HL-60 (cell line): ENCODE results near the gene CNIH2.

ENCODE experiments used
- DNase-seq, 2 experiments: peaks; one replicate each; pipeline ENCODE4 v3.0.0-alpha.2; 2010 to 2020; ENCODE audit warnings: low read depth in 1 of 2, low spot score in 1 of 2
- H3K27ac ChIP-seq: fragments of 250-450 bp; sonication (Bioruptor Pico); replicated peaks from 2 replicates; pipeline ENCODE4 v1.5.1; 2020; ENCODE audit warnings: mild to moderate bottlenecking, moderate library complexity
- H3K27me3 ChIP-seq: fragments of 250-450 bp; sonication (Bioruptor Pico); 2 replicates; pipeline ENCODE4 v1.5.1; 2021; ENCODE audit warnings: mild to moderate bottlenecking, moderate library complexity; ENCODE audit not compliant: insufficient read depth, poor library complexity, severe bottlenecking
- H3K4me3 ChIP-seq: replicated peaks from 2 replicates; pipeline ENCODE4 v1.5.1; 2011; ENCODE audit warnings: mild to moderate bottlenecking, control low read depth, low read length; ENCODE audit not compliant: insufficient read depth
- GABPA ChIP-seq: IDR thresholded peaks from 2 replicates; pipeline ENCODE4 v1.6.1; 2012; ENCODE audit warnings: low read depth
- POLR2AphosphoS5 ChIP-seq: IDR thresholded peaks from 2 replicates; pipeline ENCODE4 v1.6.1; 2012; ENCODE audit warnings: low read depth
- SPI1 ChIP-seq: IDR thresholded peaks from 2 replicates; pipeline ENCODE4 v1.6.1; 2012; ENCODE audit warnings: low read depth, mild to moderate bottlenecking, borderline replicate concordance
- TF ChIP-seq, protein P1 (sequence below): IDR thresholded peaks from 2 replicates; pipeline ENCODE4 v1.6.1; 2012; ENCODE audit warnings: low read depth; ENCODE audit not compliant: insufficient replicate concordance
- TF ChIP-seq, protein P2 (sequence below): IDR thresholded peaks from one replicate; pipeline ENCODE4 v1.5.1; 2011; ENCODE audit warnings: low read length, control low read depth, inconsistent platforms; ENCODE audit not compliant: insufficient read depth

CNIH2 gene

DNA sequence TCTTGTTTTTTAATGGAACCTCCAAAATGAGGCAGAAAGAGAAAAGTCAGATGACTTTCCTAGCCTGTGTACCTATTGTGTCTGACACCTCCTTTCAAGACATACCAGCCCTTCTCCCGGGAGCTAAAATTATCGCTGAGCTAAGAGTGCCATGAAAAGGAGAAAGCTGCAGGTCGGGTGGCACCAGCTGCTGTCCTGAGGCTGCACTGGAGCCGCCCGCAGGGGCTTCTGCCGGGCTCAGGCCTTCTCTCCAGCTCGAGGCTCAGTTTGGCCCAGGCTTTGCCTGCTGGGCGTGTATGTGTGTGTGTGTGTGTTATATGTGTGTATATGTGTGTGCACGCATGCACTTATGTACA lies 37.2 kb upstream of the CNIH2 start:
- no peak for TF ChIP-seq GABPA
- TF ChIP-seq POLR2AphosphoS5, result no peak
- TF ChIP-seq, protein P1, sequence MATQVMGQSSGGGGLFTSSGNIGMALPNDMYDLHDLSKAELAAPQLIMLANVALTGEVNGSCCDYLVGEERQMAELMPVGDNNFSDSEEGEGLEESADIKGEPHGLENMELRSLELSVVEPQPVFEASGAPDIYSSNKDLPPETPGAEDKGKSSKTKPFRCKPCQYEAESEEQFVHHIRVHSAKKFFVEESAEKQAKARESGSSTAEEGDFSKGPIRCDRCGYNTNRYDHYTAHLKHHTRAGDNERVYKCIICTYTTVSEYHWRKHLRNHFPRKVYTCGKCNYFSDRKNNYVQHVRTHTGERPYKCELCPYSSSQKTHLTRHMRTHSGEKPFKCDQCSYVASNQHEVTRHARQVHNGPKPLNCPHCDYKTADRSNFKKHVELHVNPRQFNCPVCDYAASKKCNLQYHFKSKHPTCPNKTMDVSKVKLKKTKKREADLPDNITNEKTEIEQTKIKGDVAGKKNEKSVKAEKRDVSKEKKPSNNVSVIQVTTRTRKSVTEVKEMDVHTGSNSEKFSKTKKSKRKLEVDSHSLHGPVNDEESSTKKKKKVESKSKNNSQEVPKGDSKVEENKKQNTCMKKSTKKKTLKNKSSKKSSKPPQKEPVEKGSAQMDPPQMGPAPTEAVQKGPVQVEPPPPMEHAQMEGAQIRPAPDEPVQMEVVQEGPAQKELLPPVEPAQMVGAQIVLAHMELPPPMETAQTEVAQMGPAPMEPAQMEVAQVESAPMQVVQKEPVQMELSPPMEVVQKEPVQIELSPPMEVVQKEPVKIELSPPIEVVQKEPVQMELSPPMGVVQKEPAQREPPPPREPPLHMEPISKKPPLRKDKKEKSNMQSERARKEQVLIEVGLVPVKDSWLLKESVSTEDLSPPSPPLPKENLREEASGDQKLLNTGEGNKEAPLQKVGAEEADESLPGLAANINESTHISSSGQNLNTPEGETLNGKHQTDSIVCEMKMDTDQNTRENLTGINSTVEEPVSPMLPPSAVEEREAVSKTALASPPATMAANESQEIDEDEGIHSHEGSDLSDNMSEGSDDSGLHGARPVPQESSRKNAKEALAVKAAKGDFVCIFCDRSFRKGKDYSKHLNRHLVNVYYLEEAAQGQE, result no peak
- TF ChIP-seq SPI1, result no peak
- TF ChIP-seq, protein P2, sequence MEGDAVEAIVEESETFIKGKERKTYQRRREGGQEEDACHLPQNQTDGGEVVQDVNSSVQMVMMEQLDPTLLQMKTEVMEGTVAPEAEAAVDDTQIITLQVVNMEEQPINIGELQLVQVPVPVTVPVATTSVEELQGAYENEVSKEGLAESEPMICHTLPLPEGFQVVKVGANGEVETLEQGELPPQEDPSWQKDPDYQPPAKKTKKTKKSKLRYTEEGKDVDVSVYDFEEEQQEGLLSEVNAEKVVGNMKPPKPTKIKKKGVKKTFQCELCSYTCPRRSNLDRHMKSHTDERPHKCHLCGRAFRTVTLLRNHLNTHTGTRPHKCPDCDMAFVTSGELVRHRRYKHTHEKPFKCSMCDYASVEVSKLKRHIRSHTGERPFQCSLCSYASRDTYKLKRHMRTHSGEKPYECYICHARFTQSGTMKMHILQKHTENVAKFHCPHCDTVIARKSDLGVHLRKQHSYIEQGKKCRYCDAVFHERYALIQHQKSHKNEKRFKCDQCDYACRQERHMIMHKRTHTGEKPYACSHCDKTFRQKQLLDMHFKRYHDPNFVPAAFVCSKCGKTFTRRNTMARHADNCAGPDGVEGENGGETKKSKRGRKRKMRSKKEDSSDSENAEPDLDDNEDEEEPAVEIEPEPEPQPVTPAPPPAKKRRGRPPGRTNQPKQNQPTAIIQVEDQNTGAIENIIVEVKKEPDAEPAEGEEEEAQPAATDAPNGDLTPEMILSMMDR, result no peak
- Histone ChIP-seq H3K27me3 (no peaks in the 10 kb centered on the region), H3K4me3 (no peak overlapping the region), H3K27ac (peak overlapping the region; percentile 42)
- DNase-seq, result no peak

DNA sequence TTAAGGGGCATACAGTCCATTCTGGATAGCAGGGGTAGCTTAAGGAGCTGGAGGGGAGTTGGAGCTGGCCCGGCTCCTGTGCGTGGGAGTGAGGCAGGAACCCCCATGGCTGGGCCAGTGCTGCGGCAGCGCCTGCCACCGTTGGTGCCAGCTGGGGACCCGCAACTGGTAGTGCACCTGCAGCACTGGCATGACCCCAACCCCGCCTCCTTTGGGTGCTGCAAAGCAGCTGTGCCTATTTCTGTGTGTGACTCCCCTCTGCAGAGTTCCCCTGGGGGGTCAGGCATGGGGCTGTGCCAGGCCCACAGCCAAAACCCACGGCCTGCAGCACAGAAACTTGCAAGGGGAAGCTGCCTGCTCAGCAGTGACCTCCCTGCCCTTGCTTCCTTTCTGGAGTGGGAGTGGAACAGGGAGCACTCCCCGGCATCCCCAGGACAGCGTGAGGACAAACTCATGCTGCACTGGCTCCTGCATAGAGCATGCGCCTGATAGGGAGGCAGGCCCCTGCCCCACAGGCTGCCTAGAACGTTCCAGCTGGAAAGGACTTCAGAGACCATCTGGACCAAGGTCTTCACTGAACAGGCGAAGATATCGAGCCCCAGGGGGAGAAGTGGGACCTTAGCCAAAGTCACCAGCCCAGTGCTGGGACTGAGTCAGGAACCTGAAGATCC lies 35.7 kb upstream of the CNIH2 start:
- peak in 1 of 2 experiments; percentile 51 for DNase-seq
- Histone ChIP-seq H3K27me3 (no peaks in the 10 kb centered on the region), H3K4me3 (no peak overlapping the region), H3K27ac (peak overlapping the region; percentile 48)
- TF ChIP-seq GABPA (no peak), POLR2AphosphoS5 (peak; percentile 72), SPI1 (0 out of 2 replicates have a peak, but pooled peaks have one; percentile 0)

DNA sequence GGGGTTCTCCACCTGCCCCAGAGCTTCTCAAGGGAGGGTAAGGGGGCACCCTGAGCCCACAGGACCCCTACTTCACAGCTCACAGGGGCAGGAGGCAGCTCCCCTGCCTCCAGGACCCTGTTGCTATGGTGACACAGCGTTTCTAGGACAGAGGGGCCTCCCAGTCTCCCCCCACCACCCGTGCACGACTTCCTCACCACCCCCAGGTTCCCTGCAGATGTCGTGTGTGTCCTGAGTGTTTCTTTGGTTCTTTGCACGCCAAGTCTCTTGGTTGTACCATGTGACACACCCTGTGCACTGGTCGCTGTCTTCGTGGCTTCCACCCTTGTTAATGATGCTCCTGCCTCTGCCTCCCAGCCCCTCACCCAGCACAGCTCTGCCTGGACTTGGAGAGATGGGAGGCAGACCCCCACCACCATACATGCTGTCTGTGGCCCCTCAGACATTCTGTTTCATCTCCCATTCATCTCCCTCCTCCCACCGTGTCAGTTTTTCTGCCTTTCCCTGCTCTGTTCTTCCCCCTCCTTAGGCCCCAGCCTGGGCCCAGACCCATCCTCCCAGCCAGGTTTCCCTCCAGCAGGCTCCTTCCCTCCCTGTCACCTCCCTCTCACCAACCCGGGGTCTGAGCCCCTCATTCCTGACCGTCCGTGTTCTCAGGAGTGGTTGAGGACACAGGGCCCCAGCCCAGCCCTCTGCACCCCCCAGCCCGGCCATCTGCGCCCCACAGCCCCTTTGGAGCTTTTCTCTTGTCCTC lies 34.0 kb upstream of the CNIH2 start:
- Histone ChIP-seq H3K27me3 (no peaks in the 10 kb centered on the region), H3K27ac (peak overlapping the region; percentile 33; the same call in 1 of the 2 replicates), H3K4me3 (no peak overlapping the region)
- TF ChIP-seq, protein P2, result no peak
- TF ChIP-seq, protein P1, result no peak
- no peak for TF ChIP-seq POLR2AphosphoS5
- no peak for TF ChIP-seq GABPA
- no peak for TF ChIP-seq SPI1
- peak in 1 of 2 experiments; percentile 39 for DNase-seq

DNA sequence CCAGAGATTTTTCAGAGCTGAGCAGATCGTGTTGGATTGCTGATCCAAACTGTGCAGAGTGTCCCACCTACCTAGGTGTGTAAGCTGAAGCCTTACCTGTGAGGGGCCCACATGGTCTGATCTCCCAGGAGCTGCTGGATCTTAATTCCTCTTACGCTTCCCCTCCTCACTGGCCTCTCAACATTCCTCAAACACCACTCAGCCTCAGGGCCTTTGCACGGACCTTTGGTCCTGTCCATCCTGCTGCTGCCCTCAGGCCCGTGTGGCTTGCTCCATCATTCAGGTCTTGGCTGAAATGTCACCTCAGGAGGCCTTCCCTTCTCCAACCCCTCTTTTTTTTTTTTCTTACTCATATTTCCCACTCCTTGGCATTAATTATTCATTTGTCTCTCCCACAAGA lies 30.7 kb upstream of the CNIH2 start:
- DNase-seq, result no peak
- H3K4me3 ChIP-seq, result no peak overlapping the region
- H3K27ac ChIP-seq, result no peak overlapping the region
- TF ChIP-seq GABPA (no peak), POLR2AphosphoS5 (no peak), SPI1 (no peak)
- TF ChIP-seq, protein P1, result no peak
- TF ChIP-seq, protein P2, result no peak
- H3K27me3 ChIP-seq, result no peaks in the 10 kb centered on the region
